ENCODE measurements around the gene SLC10A7.
"Not testable (repeated sequence)": the region's sequence is repeated elsewhere in the genome, so short reads cannot be mapped to it uniquely, and the experiment has no call there.

SLC10A7 gene

GRCh38 chr4:146350114-146350513 is 171.6 kb downstream of the SLC10A7 start:
- DNase-seq (ENCODE audit: low read depth) = not testable (repeated sequence)

GRCh38 chr4:146349306-146349705 is 172.4 kb downstream of the SLC10A7 start:
- no peak for DNase-seq (ENCODE audit: low read depth)

- no peak for DNase-seq (ENCODE audit: low read depth)
Measured at GRCh38 chr4:146347822-146348221, 173.9 kb downstream of the SLC10A7 start.

- DNase-seq (ENCODE audit: low read depth) = no peak
Measured at GRCh38 chr4:146346276-146346675, 175.5 kb downstream of the SLC10A7 start.

- DNase-seq (ENCODE audit: low read depth) = no peak
Measured at GRCh38 chr4:146343776-146344175, 178.0 kb downstream of the SLC10A7 start.

GRCh38 chr4:146343199-146343598 is 178.5 kb downstream of the SLC10A7 start:
- DNase-seq (ENCODE audit: low read depth) = no peak

GRCh38 chr4:146342600-146343192 is 179.0 kb downstream of the SLC10A7 start:
- DNase-seq (ENCODE audit: low read depth) = no peak

- DNase-seq (ENCODE audit: low read depth) = no peak
Measured at GRCh38 chr4:146340798-146341197, 180.9 kb downstream of the SLC10A7 start.

- DNase-seq (ENCODE audit: low read depth) = no peak
Measured at GRCh38 chr4:146338512-146338911, 183.2 kb downstream of the SLC10A7 start.

- no peak for DNase-seq (ENCODE audit: low read depth)
Measured at GRCh38 chr4:146336410-146336807, 185.3 kb downstream of the SLC10A7 start.

GRCh38 chr4:146335763-146336409 is 185.9 kb downstream of the SLC10A7 start:
- DNase-seq (ENCODE audit: low read depth) = no peak

GRCh38 chr4:146334862-146335449 is 186.8 kb downstream of the SLC10A7 start:
- no peak for DNase-seq (ENCODE audit: low read depth)

GRCh38 chr4:146333895-146334262 is 187.9 kb downstream of the SLC10A7 start:
- DNase-seq (ENCODE audit: low read depth) = no peak

GRCh38 chr4:146333187-146333894 is 188.4 kb downstream of the SLC10A7 start:
- no peak for DNase-seq (ENCODE audit: low read depth)

GRCh38 chr4:146330392-146330791 is 191.3 kb downstream of the SLC10A7 start:
- no peak for DNase-seq (ENCODE audit: low read depth)

GRCh38 chr4:146329050-146329716 is 192.6 kb downstream of the SLC10A7 start:
- no peak for DNase-seq (ENCODE audit: low read depth)

GRCh38 chr4:146327859-146328650 is 193.7 kb downstream of the SLC10A7 start:
- no peak for DNase-seq (ENCODE audit: low read depth)

- no peak for DNase-seq (ENCODE audit: low read depth)
Measured at GRCh38 chr4:146318894-146319293, 202.8 kb downstream of the SLC10A7 start.

- no peak for DNase-seq (ENCODE audit: low read depth)
Measured at GRCh38 chr4:146317783-146318182, 204.0 kb downstream of the SLC10A7 start.

GRCh38 chr4:146315184-146315583 is 206.6 kb downstream of the SLC10A7 start:
- no peak for DNase-seq (ENCODE audit: low read depth)

- DNase-seq (ENCODE audit: low read depth) = no peak
Measured at GRCh38 chr4:146311238-146311970, 210.3 kb downstream of the SLC10A7 start.

Measured in stimulated activated CD8-positive, alpha-beta memory T cell treated with anti-CD3 and anti-CD28 coated beads, Interleukin-7, amount 100 ng/mL, for 24 hours (primary cell).